PFSK-1 (cell line): ENCODE data around the gene CEP104.

ENCODE experiments used
- POLR2AphosphoS5 ChIP-seq: IDR thresholded peaks from 2 replicates; pipeline ENCODE4 v1.6.1; 2012; ENCODE audit warnings: low read depth, mild to moderate bottlenecking, control low read depth, low read length, moderate library complexity
- SIN3A ChIP-seq: IDR thresholded peaks from 2 replicates; pipeline ENCODE4 v1.6.1; 2012; ENCODE audit warnings: mild to moderate bottlenecking, low read length, moderate library complexity, borderline replicate concordance; ENCODE audit not compliant: insufficient read depth
- TAF1 ChIP-seq: IDR thresholded peaks from 2 replicates; pipeline ENCODE4 v1.6.1; 2012; ENCODE audit warnings: low read length, control low read depth, borderline replicate concordance; ENCODE audit not compliant: insufficient read depth

- TF ChIP-seq POLR2AphosphoS5 (no peak), TAF1 (no peak), SIN3A (no peak)
Observed at GRCh38 chr1:3904843-3905185, 47.8 kb upstream of the CEP104 start.
